GM21381 (cell line): ENCODE results near the gene NCOA7.
"Not testable (repeated sequence)": the region's sequence is repeated elsewhere in the genome, so short reads cannot be mapped to it uniquely, and the experiment has no call there.

Source experiments
- ATAC-seq: cut with Tn5 transposase; IDR thresholded peaks from one replicate; pipeline ENCODE4 v1.9.1; 2021; ENCODE audit warnings: mild to moderate bottlenecking, moderate library complexity; ENCODE audit not compliant: unreplicated experiment

Gene NCOA7

GRCh38 chr6:125943528-125944433 lies 153.0 kb downstream of the NCOA7 start:
- no peak for ATAC-seq

DNA sequence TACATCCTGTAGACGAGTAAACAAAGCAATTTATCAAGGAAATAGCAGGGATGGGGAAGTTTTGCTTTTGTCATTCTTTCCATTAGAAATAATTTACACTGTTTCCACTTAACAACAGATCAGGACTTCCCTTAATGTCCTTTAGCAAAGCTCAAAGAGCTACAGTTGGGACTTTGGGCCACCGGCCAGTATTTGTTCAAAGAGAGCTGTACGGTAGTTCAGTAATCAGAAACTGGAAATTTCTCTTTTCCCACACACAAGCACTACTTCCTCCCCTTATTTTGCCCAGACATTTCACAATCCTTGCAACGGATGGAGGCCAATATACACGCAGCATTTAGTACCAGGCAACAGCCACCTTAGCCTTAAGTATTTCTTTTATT lies 153.7 kb downstream of the NCOA7 start:
- no peak for ATAC-seq

DNA sequence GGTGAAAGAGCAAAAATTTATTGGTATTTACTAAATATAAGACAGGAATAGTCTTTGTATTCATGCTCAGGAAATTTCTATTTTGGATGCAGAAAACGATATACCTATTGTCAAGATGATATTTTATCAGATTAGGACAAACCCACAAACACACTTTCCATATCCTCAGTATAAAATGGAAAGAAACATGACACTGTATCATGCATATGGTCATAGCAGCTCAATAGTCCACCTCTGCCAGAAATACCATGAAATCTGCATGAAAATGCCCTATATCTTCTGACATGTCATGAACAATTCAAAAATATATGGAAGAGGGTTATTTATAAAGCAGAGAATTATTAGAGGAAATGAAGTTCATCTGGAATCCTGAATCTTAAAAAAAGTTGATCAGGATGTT lies 154.1 kb downstream of the NCOA7 start:
- no peak for ATAC-seq

DNA sequence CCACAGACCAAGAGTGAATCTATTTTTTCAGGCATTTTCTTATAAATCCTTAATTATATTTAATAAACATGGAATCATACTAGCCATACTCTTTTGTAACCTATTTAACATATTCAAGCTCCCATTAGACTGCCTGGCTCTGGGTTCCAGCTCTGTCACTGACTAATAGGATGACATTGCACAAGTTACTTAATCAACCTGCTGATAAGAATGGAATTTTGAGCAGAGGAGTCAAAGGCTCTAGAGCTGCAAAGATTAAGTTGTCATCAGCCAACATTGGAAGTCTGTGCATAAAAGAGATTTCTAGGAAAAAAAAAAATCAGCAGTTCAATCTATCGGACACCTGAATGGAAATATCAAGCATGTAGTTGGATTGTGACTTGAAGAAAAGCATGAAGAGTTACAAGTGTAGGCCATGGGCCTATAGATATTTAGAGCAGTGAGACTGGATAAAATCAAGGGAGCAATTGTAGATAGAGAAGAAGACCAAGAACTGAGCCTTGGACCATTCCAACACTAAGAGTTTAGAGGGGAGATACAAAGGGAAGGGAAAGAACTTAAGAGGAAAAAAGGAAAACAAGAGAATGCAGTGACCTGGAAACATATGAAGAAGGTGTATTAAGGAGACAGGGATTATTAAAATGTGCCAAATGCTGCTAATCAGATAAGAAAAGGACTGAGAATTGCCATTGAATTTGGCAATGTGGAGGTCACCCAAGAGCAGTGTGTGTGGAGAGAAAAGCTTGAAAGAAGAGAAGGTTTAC lies 154.8 kb downstream of the NCOA7 start:
- ATAC-seq: no peak

GRCh38 chr6:125947615-125948014 lies 156.9 kb downstream of the NCOA7 start:
- ATAC-seq: no peak

- ATAC-seq: no peak
These were observed 157.7 kb downstream of the NCOA7 start for GRCh38 chr6:125948455-125948854.

DNA sequence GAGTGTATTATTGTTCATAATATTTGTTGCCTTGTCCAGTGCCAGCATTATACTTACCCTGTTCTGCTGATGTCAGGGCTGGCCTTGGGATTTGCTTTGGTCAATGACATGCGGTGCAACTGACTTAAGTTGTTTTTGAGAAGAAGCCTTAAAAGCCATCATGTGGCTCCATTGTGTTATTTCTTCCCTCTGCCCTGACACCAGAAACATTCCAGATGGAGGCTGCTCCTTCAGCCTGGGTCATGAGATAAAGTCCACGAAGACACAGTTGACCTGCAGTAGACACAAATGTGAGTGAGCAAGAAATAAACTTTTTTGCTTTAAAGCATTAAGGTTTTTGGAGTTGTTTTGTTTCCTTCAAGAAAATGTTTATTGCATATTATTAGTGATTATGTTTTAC lies 158.3 kb downstream of the NCOA7 start:
- no peak for ATAC-seq

GRCh38 chr6:125950293-125950692 lies 159.5 kb downstream of the NCOA7 start:
- no peak for ATAC-seq

GRCh38 chr6:125950716-125951115 lies 160.0 kb downstream of the NCOA7 start:
- not testable (repeated sequence) for ATAC-seq

GRCh38 chr6:125951323-125951722 lies 160.6 kb downstream of the NCOA7 start:
- ATAC-seq: no peak

DNA sequence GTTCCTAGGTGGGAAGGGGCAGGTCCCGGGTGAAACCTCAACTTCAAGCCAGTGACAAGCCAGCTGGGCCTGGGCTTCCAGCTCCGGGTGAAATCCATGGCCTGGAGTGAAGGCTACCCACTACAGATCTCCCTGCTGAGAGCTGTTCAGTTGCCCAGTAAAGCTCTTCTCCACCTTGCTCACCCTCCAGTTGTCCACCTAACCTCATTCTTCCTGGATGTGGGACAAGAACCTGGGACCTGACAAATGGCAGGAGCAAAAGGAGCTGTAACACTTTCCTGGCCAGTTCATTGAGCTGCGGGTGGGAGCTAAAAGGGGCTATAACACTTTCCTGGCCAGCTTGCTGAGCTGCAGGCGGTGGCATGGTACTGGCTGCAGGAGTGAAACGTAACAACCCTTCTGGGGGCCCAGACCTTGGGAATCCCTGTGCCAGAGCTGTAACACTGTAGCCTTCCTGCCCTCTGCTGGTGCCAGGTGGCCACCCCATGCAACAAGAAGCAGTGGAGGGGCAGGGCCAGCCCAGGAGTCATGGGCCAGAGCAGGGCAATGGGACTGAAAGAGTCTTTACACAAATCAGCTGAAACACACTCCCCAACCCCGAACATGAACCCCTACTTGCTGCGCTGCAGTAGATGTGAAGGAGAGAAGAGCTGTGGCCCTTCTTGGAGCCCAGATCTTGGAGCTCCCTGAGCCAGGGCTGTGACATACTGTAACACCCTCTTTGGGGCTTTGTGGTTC lies 162.2 kb downstream of the NCOA7 start:
- no peak for ATAC-seq

GRCh38 chr6:125953502-125953875 lies 162.7 kb downstream of the NCOA7 start:
- ATAC-seq: no peak

- no peak for ATAC-seq
These were observed 164.1 kb downstream of the NCOA7 start for GRCh38 chr6:125954735-125955339.

GRCh38 chr6:125955973-125956372 lies 165.2 kb downstream of the NCOA7 start:
- ATAC-seq: no peak

GRCh38 chr6:125956506-125957390 lies 166.0 kb downstream of the NCOA7 start, which contains the start of gene HINT3:
TSS of gene HINT3 (plus strand) at chr6:125956770. CDS start at chr6:125956978, 208 bp downstream.
- peak; percentile 87 for ATAC-seq

DNA sequence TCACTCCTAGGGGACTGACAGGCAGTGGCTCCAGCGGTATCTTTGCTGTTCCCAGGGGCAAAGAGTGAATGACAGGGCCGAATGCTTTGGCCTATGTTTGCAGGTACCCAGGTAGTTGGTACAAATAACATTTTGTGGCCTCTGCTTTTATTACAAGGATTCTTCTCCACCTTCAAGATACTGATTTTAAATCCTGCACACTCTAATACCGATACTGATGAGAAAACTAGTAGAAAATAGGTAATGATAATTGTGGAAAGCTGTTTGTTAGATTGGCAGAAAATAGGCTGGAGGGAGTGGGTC lies 166.6 kb downstream of the NCOA7 start:
- no peak for ATAC-seq

- no peak for ATAC-seq
These were observed 167.1 kb downstream of the NCOA7 start for GRCh38 chr6:125957845-125958244.

DNA sequence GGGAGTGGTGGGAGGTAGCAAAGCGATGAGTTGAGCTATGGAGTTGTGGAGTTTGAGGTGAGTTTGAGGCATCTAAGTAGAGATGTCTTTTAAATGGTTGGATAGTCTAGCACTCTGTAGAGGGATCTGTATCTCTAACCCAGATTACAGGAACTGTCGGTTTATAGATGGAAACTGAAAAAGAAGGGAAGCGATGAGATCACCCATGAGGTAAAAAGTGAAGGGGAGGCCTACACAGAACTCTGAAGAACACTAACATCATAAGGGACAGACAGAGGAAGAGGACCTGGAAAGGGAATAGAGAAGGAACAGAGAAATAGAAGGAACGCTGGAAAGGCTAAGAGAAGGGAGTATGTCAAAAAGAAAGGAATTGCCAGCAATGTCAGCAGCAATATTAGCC lies 168.3 kb downstream of the NCOA7 start:
- ATAC-seq: no peak

GRCh38 chr6:125961117-125961516 lies 170.4 kb downstream of the NCOA7 start:
- no peak for ATAC-seq

GRCh38 chr6:125962900-125963497 lies 172.2 kb downstream of the NCOA7 start:
- ATAC-seq: no peak
